ENCODE results near the gene LIF. TPM values are rescaled to one million over a fixed set of nuclear protein-coding genes. Genes with fewer than 3 reads are reported as not detected.

LIF gene
- total and polyA plus RNA-seq, 7 donors, result 0.28 to 10.3 (median 1.6) TPM

GRCh38 chr22:30243661-30244060, 2.9 kb downstream of the LIF start:
- no peaks in the 10 kb centered on the region for H3K9me3 ChIP-seq
- intact Hi-C loops (cut with DNase I), result no loop called here
- peaks cover 0 to 15% (median 15%) of the 10 kb centered on the region in 4 donors for H3K4me1 ChIP-seq
- H3K27me3 ChIP-seq, result peaks cover 5 to 43% (median 24%) of the 10 kb centered on the region in 3 donors
- WGBS, 2 donors, result 91 to 94% methylated on average over 22 of the region's 22 CpGs
- H3K27ac ChIP-seq, result no peak overlapping the region
- no peaks in the 10 kb centered on the region for H3K36me3 ChIP-seq
- DNase-seq, result no peak
- no peak overlapping the region for H3K4me3 ChIP-seq
- TF ChIP-seq EP300 (IDR thresholded peaks at IDR 0.05) (no peak), POLR2A (IDR thresholded peaks at IDR 0.05) (no peak), POLR2AphosphoS5 (IDR thresholded peaks at IDR 0.05) (no peak)
- TF ChIP-seq, protein P1, sequence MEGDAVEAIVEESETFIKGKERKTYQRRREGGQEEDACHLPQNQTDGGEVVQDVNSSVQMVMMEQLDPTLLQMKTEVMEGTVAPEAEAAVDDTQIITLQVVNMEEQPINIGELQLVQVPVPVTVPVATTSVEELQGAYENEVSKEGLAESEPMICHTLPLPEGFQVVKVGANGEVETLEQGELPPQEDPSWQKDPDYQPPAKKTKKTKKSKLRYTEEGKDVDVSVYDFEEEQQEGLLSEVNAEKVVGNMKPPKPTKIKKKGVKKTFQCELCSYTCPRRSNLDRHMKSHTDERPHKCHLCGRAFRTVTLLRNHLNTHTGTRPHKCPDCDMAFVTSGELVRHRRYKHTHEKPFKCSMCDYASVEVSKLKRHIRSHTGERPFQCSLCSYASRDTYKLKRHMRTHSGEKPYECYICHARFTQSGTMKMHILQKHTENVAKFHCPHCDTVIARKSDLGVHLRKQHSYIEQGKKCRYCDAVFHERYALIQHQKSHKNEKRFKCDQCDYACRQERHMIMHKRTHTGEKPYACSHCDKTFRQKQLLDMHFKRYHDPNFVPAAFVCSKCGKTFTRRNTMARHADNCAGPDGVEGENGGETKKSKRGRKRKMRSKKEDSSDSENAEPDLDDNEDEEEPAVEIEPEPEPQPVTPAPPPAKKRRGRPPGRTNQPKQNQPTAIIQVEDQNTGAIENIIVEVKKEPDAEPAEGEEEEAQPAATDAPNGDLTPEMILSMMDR (IDR thresholded peaks at IDR 0.05), result no peak

- DNase-seq, result no peak
- Histone ChIP-seq H3K4me3 (no peak overlapping the region), H3K27me3 (peaks cover 5 to 28% (median 20%) of the 10 kb centered on the region in 3 donors), H3K4me1 (peaks cover 0 to 13% (median 13%) of the 10 kb centered on the region in 4 donors), H3K36me3 (no peaks in the 10 kb centered on the region), H3K27ac (no peak overlapping the region), H3K9me3 (no peaks in the 10 kb centered on the region)
- intact Hi-C loops (cut with DNase I), result no loop called here
- TF ChIP-seq POLR2AphosphoS5 (IDR thresholded peaks at IDR 0.05), result no peak
- no peak for TF ChIP-seq POLR2A (IDR thresholded peaks at IDR 0.05)
- TF ChIP-seq EP300 (IDR thresholded peaks at IDR 0.05), result no peak
- TF ChIP-seq, protein P1 (IDR thresholded peaks at IDR 0.05), result no peak
- WGBS, 2 donors, result 81 to 88% methylated on average over 15 of the region's 15 CpGs
These were observed 4.8 kb downstream of the LIF start for GRCh38 chr22:30241576-30242371.

GRCh38 chr22:30240541-30241417, 5.8 kb downstream of the LIF start:
- TF ChIP-seq EP300 (IDR thresholded peaks at IDR 0.05) (no peak), POLR2AphosphoS5 (IDR thresholded peaks at IDR 0.05) (no peak), POLR2A (IDR thresholded peaks at IDR 0.05) (no peak)
- TF ChIP-seq, protein P1 (IDR thresholded peaks at IDR 0.05), result no peak
- DNase-seq, result no peak
- no peaks in the 10 kb centered on the region for H3K9me3 ChIP-seq
- no peak overlapping the region for H3K4me3 ChIP-seq
- peaks cover 5 to 18% (median 11%) of the 10 kb centered on the region in 3 donors for H3K27me3 ChIP-seq
- H3K4me1 ChIP-seq, result peaks cover 0 to 7% (median 6%) of the 10 kb centered on the region in 4 donors
- H3K27ac ChIP-seq, result no peak overlapping the region
- WGBS, 2 donors, result 82 to 89% methylated on average over 24 of the region's 24 CpGs
- intact Hi-C loops (cut with DNase I), result no loop called here
- no peaks in the 10 kb centered on the region for H3K36me3 ChIP-seq

DNA sequence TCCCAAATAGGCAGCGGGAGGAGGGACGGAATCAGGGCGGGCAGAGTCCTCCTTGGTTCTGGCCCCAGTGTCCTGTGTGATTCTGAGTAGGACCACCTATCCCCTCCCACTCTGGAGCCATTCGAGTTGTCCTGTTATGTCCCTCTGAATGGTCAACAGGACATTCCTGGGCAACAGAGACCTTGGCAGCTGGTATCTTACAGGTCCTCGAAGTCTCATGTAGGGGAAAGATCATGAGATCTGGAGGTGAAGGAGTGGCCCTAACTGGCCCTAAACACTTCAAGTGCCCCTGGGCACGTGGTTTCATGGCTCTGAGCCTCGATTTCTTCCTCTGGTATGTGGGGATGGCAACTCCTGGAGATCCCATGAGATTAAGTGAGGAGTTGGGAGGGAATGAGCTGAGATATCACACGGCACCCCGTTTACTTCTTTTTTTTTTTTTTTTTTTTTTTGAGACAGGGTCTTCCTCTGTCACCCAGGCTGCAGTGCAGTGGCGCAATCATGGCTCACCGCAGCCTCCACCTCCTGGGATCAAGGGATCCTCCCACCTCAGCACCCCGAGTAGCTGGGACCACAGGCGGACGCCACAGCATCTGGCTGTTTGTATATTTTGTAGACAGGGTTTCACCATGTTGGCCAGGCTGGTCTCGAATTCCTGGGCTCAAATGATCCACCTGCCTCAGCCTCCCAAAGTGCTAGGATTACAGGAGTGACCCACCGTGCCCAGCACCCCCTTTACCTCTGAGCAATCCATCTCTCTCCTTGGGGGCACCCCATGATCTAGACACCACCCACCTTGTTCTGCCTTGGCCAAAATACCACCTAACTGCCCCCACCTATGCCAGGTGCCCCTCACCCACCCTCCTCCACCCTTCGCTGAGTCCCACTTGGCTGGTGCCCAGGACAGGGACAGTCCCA, 6.8 kb downstream of the LIF start:
- H3K36me3 ChIP-seq, result no peaks in the 10 kb centered on the region
- H3K9me3 ChIP-seq, result no peaks in the 10 kb centered on the region
- no peak overlapping the region for H3K27ac ChIP-seq
- peaks cover 0 to 14% (median 13%) of the 10 kb centered on the region in 4 donors for H3K4me1 ChIP-seq
- no peak for DNase-seq
- peaks cover under 1 to 7% (median 3%) of the 10 kb centered on the region in 3 donors for H3K27me3 ChIP-seq
- TF ChIP-seq POLR2AphosphoS5 (IDR thresholded peaks at IDR 0.05) (no peak), POLR2A (IDR thresholded peaks at IDR 0.05) (no peak)
- WGBS, 2 donors, result 88 to 91% methylated on average over 17 of the region's 17 CpGs
- H3K4me3 ChIP-seq, result no peak overlapping the region
- intact Hi-C loops (cut with DNase I), result no loop called here
